Activated CD4-positive, alpha-beta T cell treated with anti-CD3 and anti-CD28 coated beads for 1 hour (primary cell): ENCODE results near the gene GPBP1L1.
"Not testable (repeated sequence)": the region's sequence is repeated elsewhere in the genome, so short reads cannot be mapped to it uniquely, and the experiment has no call there.

ENCODE experiments used
- DNase-seq: peaks from one replicate; pipeline ENCODE4 v3.0.0-alpha.2; 2020

GPBP1L1 gene

DNA sequence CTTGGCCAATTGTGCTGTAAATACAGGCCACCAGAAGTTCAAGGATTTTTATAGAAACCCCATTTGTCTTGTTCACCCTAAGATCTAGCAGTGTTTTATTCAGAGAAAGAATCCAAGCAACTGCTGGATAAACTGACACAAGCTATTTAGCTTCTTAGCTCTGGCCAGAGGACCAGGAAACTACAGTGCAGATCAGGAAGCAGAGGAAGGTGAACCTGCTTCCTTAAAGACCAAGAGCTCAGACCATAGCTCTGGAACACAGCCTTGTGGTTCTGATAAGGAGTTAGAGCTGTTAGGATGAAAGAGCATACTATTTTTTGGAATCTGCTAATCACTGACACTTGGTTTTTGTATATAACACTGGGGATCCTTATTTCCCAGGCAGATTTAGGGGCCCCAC, 57.3 kb downstream of the GPBP1L1 start:
- no peak for DNase-seq

DNA sequence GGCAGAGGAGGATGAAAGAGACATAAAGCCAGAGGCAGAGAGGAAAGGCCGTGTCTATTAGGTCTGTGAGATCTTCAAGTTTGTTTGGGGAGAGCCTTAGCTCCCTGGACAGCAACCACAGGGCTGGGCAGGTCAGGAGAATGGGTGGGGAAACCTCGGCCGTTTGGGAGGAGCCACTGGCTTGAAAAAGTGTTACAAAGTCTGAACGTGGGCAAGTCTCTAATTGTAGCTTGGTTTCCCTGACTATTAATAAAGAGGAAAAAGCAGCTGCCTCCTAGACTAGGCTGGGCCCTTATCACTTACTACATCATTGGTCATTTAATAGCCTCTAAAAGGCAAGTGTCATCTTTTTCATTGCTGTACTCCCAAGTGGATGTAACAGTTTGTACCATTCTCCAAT, 62.4 kb downstream of the GPBP1L1 start, which contains the start of gene CCDC17:
Gene CCDC17, minus strand, starts transcription at position 83 of the 400 bp plus-strand sequence. CDS start 145 bp downstream, outside the sequence.
- DNase-seq, result no peak

DNA sequence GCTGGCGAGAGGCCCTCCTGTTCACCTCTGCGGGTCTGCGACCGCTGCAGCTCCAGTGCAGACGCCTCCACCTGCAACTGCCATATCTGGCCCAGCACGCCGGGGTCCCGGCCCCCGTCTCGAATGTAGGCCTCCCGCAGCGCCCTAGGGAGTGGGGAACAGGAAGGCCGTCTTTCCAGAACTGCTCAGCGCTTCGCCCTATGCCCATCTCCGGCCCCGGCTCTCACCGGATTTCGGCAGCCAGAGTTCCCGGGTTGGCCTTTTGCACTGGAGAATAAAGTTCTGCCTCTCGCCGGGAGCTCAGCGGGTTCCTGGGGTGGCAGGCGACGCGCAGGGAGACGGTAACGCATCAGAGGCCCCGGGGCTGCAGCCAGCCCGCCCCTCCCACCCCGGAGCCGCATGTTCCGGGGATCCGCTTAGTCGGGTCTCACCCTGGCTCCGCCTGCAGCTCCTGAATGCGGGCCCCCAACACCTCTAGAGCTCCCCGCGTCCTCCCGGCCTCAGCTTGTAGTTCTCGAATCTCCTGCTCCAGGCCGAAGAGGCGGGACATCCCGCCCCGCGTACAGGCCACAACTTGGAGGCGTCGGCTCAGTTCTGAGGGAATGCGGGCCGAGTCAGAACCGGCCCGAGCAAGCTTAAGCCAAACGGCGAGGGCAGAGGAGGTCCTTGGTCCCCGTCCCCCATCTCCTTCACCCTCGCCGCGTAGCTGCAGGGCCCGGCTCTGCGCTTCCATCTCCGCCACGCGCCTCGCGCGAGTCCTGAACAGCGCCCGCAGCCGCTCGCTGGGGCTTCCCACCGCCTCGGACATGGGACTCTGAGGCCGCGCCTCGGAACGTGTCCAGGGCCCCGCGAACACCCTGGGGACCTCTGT, 63.6 kb downstream of the GPBP1L1 start:
- no peak for DNase-seq

DNA sequence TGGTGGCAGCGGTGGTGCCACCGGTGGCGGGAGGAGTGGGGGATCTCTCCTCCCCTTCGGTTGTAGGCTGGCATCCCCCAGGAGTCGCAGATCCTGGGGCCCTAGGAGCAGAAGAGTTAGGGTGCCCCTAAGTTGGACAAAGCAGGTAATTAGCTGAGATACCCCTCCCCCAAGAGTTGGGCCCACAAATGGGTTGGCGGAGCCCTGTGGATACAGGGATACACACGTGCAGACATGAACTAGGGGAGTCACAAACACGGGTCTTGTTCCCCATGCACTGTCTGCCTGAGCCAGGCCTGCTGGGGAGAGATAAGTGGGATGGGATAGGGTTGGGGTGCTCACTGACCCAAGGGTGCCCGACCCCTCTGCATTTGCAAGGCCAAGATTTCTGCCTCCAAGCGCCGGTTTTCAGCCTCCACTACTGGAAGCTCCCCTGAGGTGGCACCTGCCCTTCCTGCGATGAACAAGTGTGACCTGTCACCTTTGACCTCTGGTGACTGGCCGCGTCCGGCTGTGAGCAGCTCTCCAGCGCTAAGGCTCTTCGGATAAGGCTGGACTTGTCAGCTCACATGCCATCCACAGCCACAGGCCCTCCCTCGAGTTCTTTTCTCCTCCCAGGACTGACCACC, 64.3 kb downstream of the GPBP1L1 start:
- no peak for DNase-seq

DNA sequence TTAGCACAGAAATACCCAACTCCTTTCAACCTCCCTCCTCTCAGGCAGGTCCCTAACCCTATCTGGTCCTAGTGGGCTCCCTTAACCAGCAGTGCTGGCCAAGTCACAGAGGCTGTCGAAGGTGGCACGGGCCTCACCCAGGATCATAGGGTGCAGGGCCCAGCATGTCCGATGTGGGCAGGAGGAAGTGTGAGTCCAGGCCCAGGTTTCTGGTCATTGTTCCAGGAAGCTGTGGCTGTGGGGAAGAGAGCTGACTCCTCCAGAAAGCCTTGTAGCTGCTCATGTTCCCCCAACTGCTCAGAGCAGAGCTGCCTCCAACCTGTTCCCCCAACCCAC, 64.9 kb downstream of the GPBP1L1 start:
- DNase-seq, result no peak

DNA sequence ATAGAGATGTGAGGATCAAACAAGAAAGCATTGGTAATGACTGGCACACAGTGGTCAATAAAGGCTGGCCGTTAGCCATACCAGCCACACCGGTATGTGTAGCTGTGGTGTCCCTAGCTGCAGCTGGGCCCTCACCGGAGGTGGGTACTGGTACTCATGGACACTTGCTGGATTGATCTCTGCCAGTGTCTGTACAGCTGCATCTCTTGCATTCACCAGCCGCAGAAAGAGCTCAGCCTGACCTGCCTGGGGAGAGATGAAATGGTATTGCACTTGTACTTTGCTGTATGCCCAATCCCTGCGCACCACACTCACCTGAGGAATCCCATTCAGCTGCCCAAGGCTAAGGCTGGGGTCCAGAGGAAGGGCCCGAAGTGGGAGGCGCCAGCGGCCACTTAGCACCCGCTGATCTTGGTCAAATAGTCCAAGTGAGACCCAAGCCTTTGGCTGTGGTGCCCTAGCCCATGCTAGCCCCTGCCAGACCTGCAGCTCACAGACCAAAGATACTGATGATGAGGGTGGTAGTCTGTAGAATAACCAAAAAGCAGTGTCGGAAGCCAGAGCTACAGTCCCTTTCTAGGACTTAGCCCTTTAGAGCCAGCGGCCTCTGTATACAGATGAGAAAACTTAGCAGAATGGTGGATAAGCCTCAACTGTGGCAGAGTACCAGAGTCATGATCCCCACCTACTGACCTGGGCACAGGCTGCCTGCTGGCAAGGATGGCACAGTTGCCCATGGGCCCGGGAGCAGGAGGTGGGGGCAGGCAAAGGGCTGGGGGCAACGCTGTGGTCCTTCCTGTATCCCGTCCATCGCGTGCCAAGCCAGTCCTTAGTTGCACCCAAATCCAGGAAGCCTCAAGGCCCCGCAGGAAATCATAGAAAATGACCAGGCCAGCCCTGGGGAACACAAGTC, 65.5 kb downstream of the GPBP1L1 start:
- no peak for DNase-seq

DNA sequence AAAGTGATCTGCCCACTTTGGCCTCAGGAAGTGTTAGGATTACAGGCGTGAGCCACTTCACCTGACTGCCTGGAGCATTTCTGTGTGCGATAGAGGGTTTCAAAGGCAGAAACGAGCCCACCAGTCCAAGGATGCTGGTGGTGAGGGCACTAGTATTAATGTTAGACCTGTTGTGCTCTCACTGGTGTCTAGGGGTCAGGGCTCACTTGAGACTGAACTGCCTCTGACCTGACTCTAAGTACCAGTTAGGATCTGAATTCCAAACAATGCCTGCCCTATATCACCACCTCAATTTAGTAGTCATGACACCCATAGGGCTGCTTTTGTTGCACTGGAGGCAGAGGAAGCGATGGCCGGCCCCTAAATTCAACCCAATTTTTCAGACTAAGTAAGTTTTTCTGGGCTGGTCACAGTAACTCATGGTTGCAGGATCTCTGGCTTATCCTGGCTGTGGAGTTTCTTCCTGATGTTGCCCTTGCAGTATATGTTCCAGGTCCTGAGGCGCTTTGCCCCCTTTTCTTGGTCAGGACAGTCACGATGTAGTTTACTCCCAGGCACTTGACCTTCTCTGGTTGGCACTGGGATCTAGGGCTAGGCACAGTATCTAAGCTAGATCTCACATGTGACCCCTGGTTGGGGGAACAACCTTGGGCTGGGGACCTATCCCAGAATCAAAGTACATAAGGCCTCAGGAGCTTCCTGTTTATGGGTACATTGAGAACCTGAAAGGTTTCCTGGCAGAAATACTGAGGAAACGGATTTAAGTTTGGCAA, 67.0 kb downstream of the GPBP1L1 start:
- no peak for DNase-seq

DNA sequence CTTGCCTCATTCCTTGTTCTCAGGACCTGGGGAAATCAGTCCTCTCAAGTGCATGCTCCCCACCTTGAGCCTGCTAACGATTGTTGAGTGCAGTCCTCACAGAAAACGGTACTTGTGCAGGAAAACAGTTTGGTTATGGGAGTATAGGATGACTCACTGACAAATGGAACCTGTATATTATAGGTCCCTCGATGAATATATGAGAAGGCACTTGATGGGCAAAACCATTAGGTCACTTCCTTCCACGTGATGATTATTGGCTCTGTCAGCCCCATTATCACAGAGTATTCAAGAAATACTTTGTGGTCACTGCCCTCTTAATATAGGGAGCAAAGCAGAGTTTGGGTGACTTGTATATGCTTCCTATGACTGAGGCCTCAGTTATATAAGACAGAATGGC, 68.7 kb downstream of the GPBP1L1 start:
- DNase-seq, result no peak

DNA sequence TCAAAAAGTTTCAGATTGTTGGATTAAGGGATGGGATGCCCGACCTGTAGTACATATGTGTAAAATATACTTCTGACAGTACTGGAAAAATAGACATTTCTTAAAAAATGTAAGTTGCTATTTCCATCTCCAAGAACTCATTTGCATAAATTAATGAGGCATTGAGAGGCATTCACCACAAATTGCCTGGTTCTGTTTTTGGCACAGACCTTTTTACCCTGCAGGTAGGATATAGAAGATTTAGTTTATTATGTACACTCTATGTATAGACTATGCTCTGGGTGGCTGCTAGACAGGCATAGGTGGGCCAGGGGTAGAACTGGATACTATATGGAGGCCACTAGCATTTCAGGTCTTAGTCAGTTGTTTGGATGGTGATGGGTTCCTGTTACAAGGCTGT, 70.4 kb downstream of the GPBP1L1 start:
- no peak for DNase-seq

DNA sequence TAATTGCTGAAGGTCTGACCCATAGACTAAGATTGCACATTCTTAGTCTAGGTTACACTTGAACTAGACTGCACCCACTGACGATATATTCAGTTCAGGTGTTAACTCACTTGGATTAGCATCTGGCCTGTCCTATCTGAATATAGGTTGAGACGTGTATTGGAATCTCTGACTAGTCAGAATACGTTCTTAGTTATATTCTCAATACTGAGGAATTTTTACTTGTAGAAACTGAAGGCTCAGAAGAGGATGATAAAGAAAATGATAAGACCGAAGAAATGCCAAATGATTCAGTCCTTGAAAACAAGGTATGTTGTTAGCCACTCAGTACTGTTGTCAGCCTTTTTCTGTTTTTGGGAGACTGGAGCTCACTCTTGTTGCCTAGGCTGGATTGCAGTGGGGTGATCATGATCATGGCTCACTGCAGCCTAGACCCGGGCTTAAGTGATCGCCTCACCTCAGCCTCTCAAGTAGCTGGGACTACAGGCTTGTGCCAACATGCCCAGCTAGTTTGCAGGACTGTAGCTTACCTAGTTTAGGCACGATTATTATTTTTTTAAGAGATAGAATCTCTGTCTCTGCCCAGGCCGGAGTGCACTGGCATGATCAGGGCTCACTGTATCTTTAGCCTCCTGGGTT, 73.3 kb downstream of the GPBP1L1 start:
- DNase-seq, result no peak

DNA sequence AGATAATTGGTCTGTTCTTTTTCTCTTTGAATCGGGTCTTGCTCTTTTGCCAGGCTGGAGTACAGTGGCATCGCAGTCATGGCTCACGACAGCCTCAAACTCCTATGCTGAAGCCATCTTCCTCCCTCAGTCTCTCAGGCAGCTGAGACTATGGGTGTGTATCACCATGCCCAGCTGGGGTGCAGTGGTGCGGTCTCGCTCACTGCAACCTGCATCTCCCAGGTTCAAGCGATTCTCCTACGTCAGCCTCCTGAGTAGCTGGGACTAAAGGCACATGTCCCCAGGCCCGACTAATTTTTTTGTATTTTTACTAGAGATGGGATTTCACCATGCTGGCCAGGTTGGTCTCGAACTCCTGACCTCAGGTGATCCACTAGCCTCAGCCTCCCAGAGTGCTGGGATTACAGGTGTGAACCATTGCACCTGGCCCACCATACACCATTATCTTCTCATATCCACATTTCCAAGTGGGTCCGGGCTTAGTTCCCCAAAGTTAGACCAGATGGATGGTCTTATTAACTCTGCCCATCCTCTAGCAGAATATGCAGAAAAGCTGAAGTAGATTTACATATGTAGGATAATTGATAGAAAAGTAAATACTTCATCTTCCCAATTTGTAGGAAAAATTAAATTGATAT, 75.6 kb downstream of the GPBP1L1 start:
- DNase-seq, result no peak

DNA sequence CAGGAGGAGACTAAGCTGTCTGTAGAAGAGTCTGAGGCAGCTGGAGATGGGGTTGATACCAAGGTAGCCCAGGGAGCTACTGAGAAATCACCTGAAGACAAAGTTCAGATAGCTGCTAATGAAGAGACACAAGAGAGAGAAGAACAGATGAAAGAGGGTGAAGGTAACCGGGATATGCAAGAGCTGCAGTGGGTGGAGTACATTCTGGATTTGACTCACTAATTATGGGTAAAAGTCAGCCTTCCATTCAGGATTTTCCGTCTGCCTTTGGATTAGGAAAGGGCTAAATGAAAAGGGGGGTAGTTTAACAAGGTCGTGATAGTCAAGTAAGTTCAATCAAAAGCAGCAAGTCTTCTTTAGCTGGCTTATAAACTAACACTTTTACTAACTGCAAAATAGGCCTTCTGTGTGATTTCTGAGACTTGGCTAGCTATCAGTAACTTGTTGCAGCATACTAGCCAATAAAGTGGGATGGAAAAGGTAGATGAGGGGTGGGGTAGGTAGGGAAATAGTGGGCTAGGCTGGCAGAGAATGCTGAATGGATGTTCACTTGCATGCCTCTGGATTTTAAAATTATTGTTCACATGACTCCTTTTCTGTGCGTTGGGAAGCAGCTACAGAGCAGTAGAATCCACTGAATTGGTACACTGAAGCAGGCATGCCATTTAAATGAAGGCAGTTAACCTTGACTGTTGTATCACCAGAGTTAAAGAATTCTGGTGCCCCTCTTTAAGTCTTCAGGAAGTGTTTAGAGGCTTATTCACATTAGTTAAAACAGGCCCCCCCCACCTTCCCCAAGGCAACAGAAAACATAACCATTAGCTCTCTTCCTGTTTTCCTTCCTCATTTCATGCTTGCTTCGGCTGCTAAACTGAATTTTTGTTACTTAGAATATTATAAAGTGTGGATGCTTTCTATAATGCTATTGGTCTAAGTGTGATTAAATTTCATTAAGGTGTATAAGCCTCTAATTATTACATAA, 77.9 kb downstream of the GPBP1L1 start:
- no peak for DNase-seq

DNA sequence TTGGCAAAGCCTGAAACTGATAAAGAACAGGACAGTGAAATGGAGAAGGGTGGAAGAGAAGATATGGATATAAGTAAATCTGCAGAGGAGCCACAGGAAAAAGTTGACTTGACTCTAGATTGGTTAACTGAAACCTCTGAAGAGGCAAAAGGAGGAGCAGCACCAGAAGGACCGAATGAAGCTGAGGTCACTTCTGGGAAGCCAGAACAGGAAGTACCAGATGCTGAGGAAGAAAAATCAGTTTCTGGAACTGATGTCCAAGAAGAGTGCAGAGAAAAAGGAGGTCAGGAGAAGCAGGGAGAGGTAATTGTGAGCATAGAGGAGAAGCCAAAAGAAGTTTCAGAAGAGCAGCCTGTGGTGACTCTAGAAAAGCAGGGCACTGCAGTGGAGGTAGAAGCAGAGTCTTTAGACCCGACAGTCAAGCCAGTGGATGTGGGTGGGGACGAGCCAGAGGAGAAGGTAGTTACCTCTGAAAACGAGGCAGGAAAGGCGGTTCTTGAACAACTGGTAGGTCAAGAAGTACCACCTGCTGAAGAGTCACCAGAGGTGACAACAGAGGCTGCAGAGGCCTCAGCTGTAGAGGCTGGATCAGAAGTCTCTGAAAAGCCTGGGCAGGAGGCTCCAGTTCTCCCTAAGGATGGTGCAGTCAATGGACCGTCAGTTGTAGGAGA, 78.8 kb downstream of the GPBP1L1 start:
- no peak for DNase-seq

DNA sequence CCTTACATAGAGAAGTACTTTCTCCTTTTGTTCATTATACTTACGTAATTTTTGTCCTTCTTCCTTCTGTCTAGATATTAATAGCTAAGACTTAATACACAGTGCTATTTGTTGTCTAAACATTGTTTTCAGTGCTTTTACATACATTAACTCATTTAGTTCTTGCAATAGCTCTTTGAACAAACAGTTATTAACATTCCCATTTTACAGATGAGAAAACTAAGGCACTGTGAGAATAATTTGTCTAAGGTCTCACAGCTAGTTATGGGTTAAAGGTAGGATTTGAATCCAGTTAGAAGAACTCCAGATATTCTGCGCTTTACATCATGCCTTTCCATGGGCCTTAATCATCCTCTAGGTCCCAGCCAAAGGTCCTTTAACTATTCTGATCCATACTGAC, 82.1 kb downstream of the GPBP1L1 start:
- no peak for DNase-seq

DNA sequence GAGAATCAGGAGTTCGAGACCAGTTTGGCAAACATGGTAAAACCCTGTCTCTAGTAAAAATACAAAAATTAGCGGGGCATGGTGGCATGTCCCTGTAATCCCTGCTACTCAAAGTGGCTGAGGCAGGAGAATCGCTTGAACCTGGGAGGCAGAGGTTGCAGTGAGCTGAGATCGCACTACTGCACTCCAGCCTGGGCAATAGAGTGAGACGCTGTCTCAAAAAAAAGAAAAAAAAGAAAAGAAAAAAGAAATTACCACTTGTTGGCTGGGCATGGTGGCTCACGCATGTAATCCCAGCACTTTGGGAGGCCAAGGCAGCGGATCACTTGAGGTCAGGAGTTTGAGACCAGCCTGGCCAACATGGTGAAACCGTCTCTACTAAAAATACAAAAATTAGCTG, 89.6 kb downstream of the GPBP1L1 start:
- not testable (repeated sequence) for DNase-seq

DNA sequence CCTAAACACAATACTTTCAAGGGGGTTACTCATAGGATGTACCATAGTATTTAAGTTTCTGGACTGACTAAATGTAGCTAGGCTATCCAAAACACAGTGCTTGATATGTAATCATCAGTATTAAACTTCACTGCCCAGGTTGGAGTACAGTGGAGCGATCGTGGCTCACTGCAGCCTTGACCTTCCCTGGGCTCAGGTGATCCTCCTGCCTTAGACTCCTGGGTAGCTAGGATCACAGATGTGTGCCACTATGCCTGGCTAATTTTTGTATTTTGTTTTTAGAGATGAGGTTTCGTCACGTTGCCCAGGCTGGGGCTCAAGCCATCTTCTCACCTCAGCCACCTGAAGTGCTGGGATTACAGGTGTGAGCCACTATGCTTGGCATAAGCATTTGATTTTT, 91.9 kb downstream of the GPBP1L1 start:
- no peak for DNase-seq

DNA sequence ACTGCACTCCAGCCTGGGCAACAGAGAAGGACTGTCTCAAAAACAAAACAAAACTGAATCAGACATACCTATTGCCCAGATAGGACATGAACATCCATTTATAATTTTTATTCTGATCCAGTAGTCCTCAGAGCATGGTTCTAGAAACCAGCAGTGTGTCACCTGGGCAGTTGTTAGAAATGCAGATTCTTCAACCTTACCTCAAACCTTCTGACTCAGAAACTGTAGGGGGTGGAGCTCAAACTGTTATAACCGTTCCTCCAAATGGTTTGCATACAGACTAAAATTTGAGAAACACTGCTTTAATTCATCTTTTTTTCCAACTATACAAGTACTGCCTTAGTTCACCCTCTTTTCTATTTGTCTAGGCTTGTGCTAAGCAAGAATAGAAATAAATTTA, 96.5 kb downstream of the GPBP1L1 start:
- no peak for DNase-seq

DNA sequence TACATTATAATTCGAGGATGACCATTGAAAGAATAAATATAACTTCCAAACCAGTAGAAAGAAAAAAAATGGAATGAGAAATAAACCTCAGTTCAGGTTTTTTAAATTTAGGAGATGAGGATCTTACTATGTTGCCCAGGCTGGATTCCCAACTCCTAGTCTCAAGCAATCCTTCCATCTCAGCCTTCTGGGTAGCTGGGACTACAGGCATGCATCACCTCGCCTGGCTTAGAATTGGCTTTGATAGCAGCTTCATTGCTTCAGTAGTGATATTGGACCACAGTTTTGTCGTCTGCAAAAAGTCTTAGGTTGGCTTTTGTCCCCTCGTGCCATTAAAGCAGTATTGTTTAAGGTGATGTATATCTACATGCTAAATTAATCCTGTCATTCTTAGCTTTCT, 99.6 kb downstream of the GPBP1L1 start:
- no peak for DNase-seq

DNA sequence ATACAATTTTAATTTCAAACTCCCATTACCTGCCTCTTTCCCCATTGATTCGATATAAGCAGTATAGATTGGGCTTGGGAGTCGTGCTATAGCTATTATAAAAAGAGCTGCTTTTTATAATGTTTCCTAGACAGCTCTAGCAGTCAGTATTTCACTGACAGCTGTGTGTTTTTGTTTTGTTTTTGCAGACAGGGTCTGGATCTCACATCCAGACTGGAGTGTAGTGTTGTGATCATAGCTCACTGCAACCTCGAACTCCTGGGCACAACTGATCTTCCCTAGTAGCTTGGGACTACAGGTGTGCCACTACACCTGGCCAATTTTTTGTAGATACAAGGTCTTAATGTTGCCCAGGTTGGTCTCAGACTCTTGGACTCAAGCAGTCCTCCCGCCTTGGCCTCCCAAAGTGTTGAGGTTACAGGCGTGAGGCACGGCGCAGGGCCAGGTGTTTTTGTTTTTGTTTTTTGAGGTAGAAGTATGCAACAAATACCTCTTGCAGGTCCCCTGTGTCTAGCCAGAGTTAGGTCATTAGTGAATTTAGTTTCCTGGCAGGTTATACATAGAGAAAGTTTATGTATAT, 100.7 kb downstream of the GPBP1L1 start:
- no peak for DNase-seq

DNA sequence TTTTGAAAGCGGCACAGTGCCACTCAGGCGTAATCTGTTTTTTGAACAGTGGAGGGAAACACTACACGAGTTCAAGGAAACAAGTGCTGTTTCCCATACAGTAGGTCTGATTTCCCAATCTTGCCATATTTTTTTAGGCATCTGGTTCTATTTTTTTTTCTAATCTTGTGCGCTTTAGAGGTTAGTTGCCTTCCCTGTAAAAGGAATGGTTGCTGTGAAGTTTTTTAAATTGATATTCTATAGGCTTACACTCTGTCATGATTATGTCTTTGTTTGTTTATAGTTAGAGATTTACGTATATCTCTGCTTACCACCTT, 101.3 kb downstream of the GPBP1L1 start:
- DNase-seq, result no peak
